ENCODE results near the gene RUNX1.

DNA sequence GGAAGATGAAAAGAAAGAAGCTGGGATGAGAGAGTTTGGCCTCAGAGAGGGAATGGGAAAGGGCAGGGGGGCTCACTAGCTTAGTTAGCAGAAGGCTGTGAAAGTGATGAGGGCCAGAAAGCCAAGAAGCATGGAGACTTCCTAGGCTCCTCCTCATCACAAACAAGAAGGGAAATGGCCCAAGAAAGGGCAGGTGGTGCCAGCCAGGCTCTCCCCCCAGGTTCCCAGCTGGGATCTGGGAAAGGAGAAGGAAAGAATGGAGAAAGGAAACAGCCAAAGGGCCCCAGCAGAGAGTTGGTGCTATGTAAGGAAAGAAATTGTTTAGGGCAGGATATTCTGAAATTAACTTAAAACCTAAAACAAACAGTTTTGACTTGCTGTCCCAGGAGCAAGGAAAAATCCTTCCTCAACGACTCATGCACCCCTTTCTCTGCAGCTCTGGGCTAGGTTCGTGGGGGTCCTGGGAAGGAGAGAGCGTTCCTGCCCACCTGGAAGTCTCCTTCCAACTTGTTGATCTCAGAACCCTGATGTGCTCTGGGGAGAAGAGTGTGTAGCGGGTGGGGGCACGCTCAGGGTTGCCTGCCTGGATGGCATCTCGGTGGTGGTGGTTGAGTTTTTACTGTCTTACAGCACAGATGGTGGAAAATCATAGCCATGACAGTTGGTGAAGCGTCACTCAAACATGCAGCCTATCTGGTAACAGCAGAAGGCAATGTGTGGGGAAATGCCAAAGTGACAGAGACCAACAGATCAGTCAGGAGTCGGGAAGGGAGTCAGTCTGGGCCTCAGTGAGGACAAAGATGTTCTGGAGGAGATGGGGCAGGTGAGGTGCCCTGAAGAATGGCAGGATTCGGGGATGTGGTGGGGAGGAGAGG lies 233.0 kb downstream of the RUNX1 start:
- TF ChIP-seq, protein P1, sequence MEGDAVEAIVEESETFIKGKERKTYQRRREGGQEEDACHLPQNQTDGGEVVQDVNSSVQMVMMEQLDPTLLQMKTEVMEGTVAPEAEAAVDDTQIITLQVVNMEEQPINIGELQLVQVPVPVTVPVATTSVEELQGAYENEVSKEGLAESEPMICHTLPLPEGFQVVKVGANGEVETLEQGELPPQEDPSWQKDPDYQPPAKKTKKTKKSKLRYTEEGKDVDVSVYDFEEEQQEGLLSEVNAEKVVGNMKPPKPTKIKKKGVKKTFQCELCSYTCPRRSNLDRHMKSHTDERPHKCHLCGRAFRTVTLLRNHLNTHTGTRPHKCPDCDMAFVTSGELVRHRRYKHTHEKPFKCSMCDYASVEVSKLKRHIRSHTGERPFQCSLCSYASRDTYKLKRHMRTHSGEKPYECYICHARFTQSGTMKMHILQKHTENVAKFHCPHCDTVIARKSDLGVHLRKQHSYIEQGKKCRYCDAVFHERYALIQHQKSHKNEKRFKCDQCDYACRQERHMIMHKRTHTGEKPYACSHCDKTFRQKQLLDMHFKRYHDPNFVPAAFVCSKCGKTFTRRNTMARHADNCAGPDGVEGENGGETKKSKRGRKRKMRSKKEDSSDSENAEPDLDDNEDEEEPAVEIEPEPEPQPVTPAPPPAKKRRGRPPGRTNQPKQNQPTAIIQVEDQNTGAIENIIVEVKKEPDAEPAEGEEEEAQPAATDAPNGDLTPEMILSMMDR (IDR thresholded peaks at IDR 0.05; ENCODE audit: low read depth, low read length): no peak
- TF ChIP-seq POLR2A (IDR thresholded peaks at IDR 0.05; ENCODE audit: extremely low read depth, insufficient read length): no peak
- TF ChIP-seq, protein P2, sequence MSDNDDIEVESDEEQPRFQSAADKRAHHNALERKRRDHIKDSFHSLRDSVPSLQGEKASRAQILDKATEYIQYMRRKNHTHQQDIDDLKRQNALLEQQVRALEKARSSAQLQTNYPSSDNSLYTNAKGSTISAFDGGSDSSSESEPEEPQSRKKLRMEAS (IDR thresholded peaks at IDR 0.05; ENCODE audit: low read depth, low read length): no peak
